GM12864 (cell line): Measurements from ENCODE around the gene REEP2.
A peak's percentile ranks its signal among the peaks of the same experiment; 100 is the strongest.

Experiments
- DNase-seq: peaks from one replicate; pipeline ENCODE4 v3.0.0-alpha.2; 2011; ENCODE audit warnings: low read depth
- H3K4me3 ChIP-seq: 2 replicates; pipeline ENCODE4 v1.5.1; 2011; ENCODE audit warnings: mild to moderate bottlenecking, low read depth, low read length, control low read depth
- TF ChIP-seq, protein P1 (sequence below): IDR thresholded peaks from 2 replicates; pipeline ENCODE4 v1.5.1; 2011; ENCODE audit warnings: low read depth, mild to moderate bottlenecking, moderate library complexity, low read length, control low read depth, inconsistent platforms; ENCODE audit errors: missing control alignments

REEP2 gene

DNA sequence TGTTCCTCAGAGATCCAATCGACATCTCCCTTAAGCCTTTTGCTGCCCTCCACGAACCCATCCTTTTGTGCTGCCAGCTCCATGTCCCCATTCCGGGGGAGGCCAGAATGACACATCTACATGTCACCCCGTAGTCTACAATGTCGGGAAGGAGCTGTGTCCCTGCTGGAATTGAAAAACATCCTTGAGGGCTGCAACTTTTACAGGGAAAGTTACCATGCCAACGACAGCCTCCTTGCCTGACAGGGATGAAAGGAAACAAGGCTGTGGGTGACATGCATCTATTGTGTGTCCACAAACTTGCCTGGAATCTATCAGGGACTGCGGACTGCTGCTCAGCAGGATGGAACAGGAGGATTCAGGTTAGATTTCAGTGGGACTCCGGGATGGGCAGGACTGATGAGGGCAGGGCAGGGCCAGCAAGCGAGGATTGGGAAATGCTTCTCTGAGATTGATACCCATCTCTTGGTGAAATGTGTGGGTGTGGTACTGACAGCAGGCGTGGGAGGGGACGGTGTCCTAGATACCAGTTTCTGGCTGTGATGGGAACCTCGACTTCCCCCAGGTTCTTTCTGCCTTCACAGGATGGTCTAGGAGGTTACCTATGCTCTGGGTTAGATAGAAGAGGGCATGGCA lies 51.9 kb downstream of the REEP2 start:
- TF ChIP-seq, protein P1, sequence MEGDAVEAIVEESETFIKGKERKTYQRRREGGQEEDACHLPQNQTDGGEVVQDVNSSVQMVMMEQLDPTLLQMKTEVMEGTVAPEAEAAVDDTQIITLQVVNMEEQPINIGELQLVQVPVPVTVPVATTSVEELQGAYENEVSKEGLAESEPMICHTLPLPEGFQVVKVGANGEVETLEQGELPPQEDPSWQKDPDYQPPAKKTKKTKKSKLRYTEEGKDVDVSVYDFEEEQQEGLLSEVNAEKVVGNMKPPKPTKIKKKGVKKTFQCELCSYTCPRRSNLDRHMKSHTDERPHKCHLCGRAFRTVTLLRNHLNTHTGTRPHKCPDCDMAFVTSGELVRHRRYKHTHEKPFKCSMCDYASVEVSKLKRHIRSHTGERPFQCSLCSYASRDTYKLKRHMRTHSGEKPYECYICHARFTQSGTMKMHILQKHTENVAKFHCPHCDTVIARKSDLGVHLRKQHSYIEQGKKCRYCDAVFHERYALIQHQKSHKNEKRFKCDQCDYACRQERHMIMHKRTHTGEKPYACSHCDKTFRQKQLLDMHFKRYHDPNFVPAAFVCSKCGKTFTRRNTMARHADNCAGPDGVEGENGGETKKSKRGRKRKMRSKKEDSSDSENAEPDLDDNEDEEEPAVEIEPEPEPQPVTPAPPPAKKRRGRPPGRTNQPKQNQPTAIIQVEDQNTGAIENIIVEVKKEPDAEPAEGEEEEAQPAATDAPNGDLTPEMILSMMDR: no peak
- no peak overlapping the region for H3K4me3 ChIP-seq
- DNase-seq: no peak

- DNase-seq: no peak
- H3K4me3 ChIP-seq: peak overlapping the region; percentile 43
- TF ChIP-seq, protein P1: no peak
Measured at GRCh38 chr5:138491284-138491648, 52.4 kb downstream of the REEP2 start.

- peak; percentile 33 for DNase-seq
- peak overlapping the region; percentile 61 for H3K4me3 ChIP-seq
- TF ChIP-seq, protein P1: no peak
Measured at GRCh38 chr5:138491669-138492559, 53.1 kb downstream of the REEP2 start.

- no peak for DNase-seq
- TF ChIP-seq, protein P1: no peak
Measured at GRCh38 chr5:138492560-138493045, 53.7 kb downstream of the REEP2 start.

GRCh38 chr5:138495351-138495750 lies 56.5 kb downstream of the REEP2 start:
- DNase-seq: no peak
- H3K4me3 ChIP-seq: no peak overlapping the region
- TF ChIP-seq, protein P1: no peak

More at GRCh38 chr5:138492560-138493045, 53.7 kb downstream of the REEP2 start:
- peak overlapping the region; percentile 61; the same call in 1 of the 2 replicates for H3K4me3 ChIP-seq
